HTR-8/SVneo (cell line): ENCODE measurements around the gene MCM9.
"Not testable (repeated sequence)": the region's sequence is repeated elsewhere in the genome, so short reads cannot be mapped to it uniquely, and the experiment has no call there.

Experiments used
- DNase-seq: peaks from one replicate; pipeline ENCODE4 v3.0.0; 2011; ENCODE audit warnings: low spot score, mixed read lengths; ENCODE audit not compliant: insufficient read length
- FAIRE-seq: peaks from 2 replicates; lab custom pipeline; 2011; peaks lifted over from hg19 to GRCh38; lab: Jason Lieb, UNC

The MCM9 gene

GRCh38 chr6:118869894-118870589 lies 64.9 kb downstream of the MCM9 start:
- DNase-seq: no peak
- FAIRE-seq: no peak

- DNase-seq (no peak), FAIRE-seq (no peak)
These were observed 65.6 kb downstream of the MCM9 start for GRCh38 chr6:118869350-118869749.

GRCh38 chr6:118868901-118869300 lies 66.1 kb downstream of the MCM9 start:
- FAIRE-seq, DNase-seq: not testable (repeated sequence)

GRCh38 chr6:118867181-118867580 lies 67.8 kb downstream of the MCM9 start:
- FAIRE-seq (no peak), DNase-seq (no peak)

GRCh38 chr6:118865100-118865391 lies 69.9 kb downstream of the MCM9 start:
- FAIRE-seq (no peak), DNase-seq (no peak)

- FAIRE-seq (no peak), DNase-seq (no peak)
These were observed 70.4 kb downstream of the MCM9 start for GRCh38 chr6:118864341-118865099.

- FAIRE-seq (no peak), DNase-seq (no peak)
These were observed 72.5 kb downstream of the MCM9 start for GRCh38 chr6:118862443-118862842.

GRCh38 chr6:118860880-118861279 lies 74.1 kb downstream of the MCM9 start:
- DNase-seq (no peak), FAIRE-seq (no peak)

GRCh38 chr6:118860363-118860762 lies 74.6 kb downstream of the MCM9 start:
- no peak for DNase-seq
- no peak for FAIRE-seq

- no peak for FAIRE-seq
- no peak for DNase-seq
These were observed 75.4 kb downstream of the MCM9 start for GRCh38 chr6:118859517-118860064.

- no peak for FAIRE-seq
These were observed 78.7 kb downstream of the MCM9 start for GRCh38 chr6:118856301-118856700.

GRCh38 chr6:118853408-118853807 lies 81.6 kb downstream of the MCM9 start:
- FAIRE-seq: no peak

More at GRCh38 chr6:118856301-118856700, 78.7 kb downstream of the MCM9 start:
- DNase-seq: no peak

GRCh38 chr6:118844915-118845314 lies 90.0 kb downstream of the MCM9 start:
- FAIRE-seq: no peak
- no peak for DNase-seq

More at GRCh38 chr6:118853408-118853807, 81.6 kb downstream of the MCM9 start:
- no peak for DNase-seq

GRCh38 chr6:118843685-118844390 lies 91.1 kb downstream of the MCM9 start:
- FAIRE-seq (no peak), DNase-seq (no peak)

GRCh38 chr6:118830691-118831090 lies 104.3 kb downstream of the MCM9 start:
- DNase-seq: no peak
- FAIRE-seq: no peak

GRCh38 chr6:118829817-118830478 lies 105.0 kb downstream of the MCM9 start:
- FAIRE-seq (no peak), DNase-seq (no peak)

GRCh38 chr6:118826096-118826495 lies 108.9 kb downstream of the MCM9 start:
- no peak for DNase-seq
- FAIRE-seq: no peak

GRCh38 chr6:118825661-118826060 lies 109.3 kb downstream of the MCM9 start:
- DNase-seq (no peak), FAIRE-seq (no peak)

- FAIRE-seq: no peak
These were observed 119.5 kb downstream of the MCM9 start for GRCh38 chr6:118815495-118815894.

GRCh38 chr6:118813775-118814174 lies 121.2 kb downstream of the MCM9 start:
- FAIRE-seq (no peak), DNase-seq (no peak)

More at GRCh38 chr6:118815495-118815894, 119.5 kb downstream of the MCM9 start:
- no peak for DNase-seq
